H9 (cell line): ENCODE data around the gene ARL4D. TPM values are rescaled to one million over a fixed set of nuclear protein-coding genes. Genes with fewer than 3 reads are reported as not detected.
A peak's percentile ranks its signal among the peaks of the same experiment; 100 is the strongest.

Source experiments
- DNase-seq: peaks from one replicate; pipeline ENCODE4 v3.0.0-alpha.2; 2017
- H2AFZ ChIP-seq: one replicate; pipeline ENCODE4 v1.6.1; 2013; ENCODE audit warnings: mild to moderate bottlenecking, low read length, control low read depth, moderate library complexity
- H2AK5ac ChIP-seq: 2 replicates; pipeline ENCODE4 v1.6.1; 2013; ENCODE audit warnings: low read length, control low read depth, mixed read lengths; ENCODE audit not compliant: insufficient read length
- H2BK120ac ChIP-seq: one replicate; pipeline ENCODE4 v1.6.1; 2013; ENCODE audit warnings: low read depth, mild to moderate bottlenecking, low read length, control low read depth, inconsistent platforms; ENCODE audit not compliant: poor library complexity, severe bottlenecking
- H2BK12ac ChIP-seq: 2 replicates; pipeline ENCODE4 v1.6.1; 2013; ENCODE audit warnings: low read length, control low read depth, mixed read lengths, low read depth; ENCODE audit not compliant: insufficient read length
- H2BK15ac ChIP-seq: 2 replicates; pipeline ENCODE4 v1.6.1; 2013; ENCODE audit warnings: low read depth, low read length, control low read depth
- H2BK20ac ChIP-seq: one replicate; pipeline ENCODE4 v1.6.1; 2013; ENCODE audit warnings: low read depth, mild to moderate bottlenecking, low read length, control low read depth, inconsistent platforms; ENCODE audit not compliant: poor library complexity, severe bottlenecking
- H2BK5ac ChIP-seq: 2 replicates; pipeline ENCODE4 v1.6.1; 2013; ENCODE audit warnings: low read length, control low read depth, mixed read lengths; ENCODE audit not compliant: insufficient read length
- H3K14ac ChIP-seq: 2 replicates; pipeline ENCODE4 v1.6.1; 2013; ENCODE audit warnings: low read length, control low read depth; ENCODE audit not compliant: insufficient read depth
- H3K18ac ChIP-seq: 2 replicates; pipeline ENCODE4 v1.6.1; 2013; ENCODE audit warnings: low read depth, mild to moderate bottlenecking, mixed read lengths, low read length, control low read depth; ENCODE audit not compliant: insufficient read length
- H3K23ac ChIP-seq: 2 replicates; pipeline ENCODE4 v1.6.1; 2013; ENCODE audit warnings: low read length, control low read depth, mixed read lengths, low read depth; ENCODE audit not compliant: insufficient read length
- H3K23me2 ChIP-seq: 2 replicates; pipeline ENCODE4 v1.6.1; 2013; ENCODE audit warnings: low read depth, mild to moderate bottlenecking, mixed read lengths, low read length, control low read depth; ENCODE audit not compliant: insufficient read length, poor library complexity, severe bottlenecking
- H3K27ac ChIP-seq: 2 replicates; pipeline ENCODE4 v1.5.1; 2013; ENCODE audit warnings: low read length, control low read depth, mixed read lengths, low read depth; ENCODE audit not compliant: insufficient read length
- H3K27me3 ChIP-seq: 2 replicates; pipeline ENCODE4 v1.6.1; 2013; ENCODE audit warnings: low read length, control low read depth, inconsistent platforms; ENCODE audit not compliant: insufficient read depth
- H3K4ac ChIP-seq: 2 replicates; pipeline ENCODE4 v1.6.1; 2013; ENCODE audit warnings: low read depth, mild to moderate bottlenecking, control low read depth, inconsistent platforms, low read length, moderate library complexity
- H3K4me1 ChIP-seq: 2 replicates; pipeline ENCODE4 v1.6.1; 2013; ENCODE audit warnings: low read length, control low read depth, inconsistent platforms; ENCODE audit not compliant: insufficient read depth
- H3K4me2 ChIP-seq: 2 replicates; pipeline ENCODE4 v1.6.1; 2013; ENCODE audit warnings: low read length, control low read depth, mixed read lengths; ENCODE audit not compliant: insufficient read length, insufficient read depth
- H3K56ac ChIP-seq: 2 replicates; pipeline ENCODE4 v1.6.1; 2013; ENCODE audit warnings: low read depth, mild to moderate bottlenecking, mixed read lengths, low read length, control low read depth; ENCODE audit not compliant: insufficient read length
- H3K79me1 ChIP-seq: 2 replicates; pipeline ENCODE4 v1.6.1; 2013; ENCODE audit warnings: low read depth, mild to moderate bottlenecking, moderate library complexity, low read length, control low read depth, inconsistent platforms; ENCODE audit not compliant: insufficient read depth, poor library complexity, severe bottlenecking
- H3K79me2 ChIP-seq: 2 replicates; pipeline ENCODE4 v1.6.1; 2013; ENCODE audit warnings: low read length, control low read depth, inconsistent platforms; ENCODE audit not compliant: insufficient read depth
- H3K9ac ChIP-seq: 2 replicates; pipeline ENCODE4 v1.6.1; 2013; ENCODE audit warnings: low read length, control low read depth, mixed read lengths; ENCODE audit not compliant: insufficient read length; ENCODE audit errors: extremely low read depth
- H3K9me3 ChIP-seq: one replicate; pipeline ENCODE4 v1.6.1; 2013; ENCODE audit warnings: low read depth, low read length, inconsistent platforms; ENCODE audit not compliant: control insufficient read depth
- H3T11ph ChIP-seq: one replicate; pipeline ENCODE4 v1.6.1; 2013; ENCODE audit warnings: mild to moderate bottlenecking, low read length, control low read depth, inconsistent platforms
- H4K20me1 ChIP-seq: one replicate; pipeline ENCODE4 v1.6.1; 2013; ENCODE audit not compliant: control insufficient read depth, insufficient read length, insufficient read depth
- H4K5ac ChIP-seq: 2 replicates; pipeline ENCODE4 v1.6.1; 2013; ENCODE audit warnings: low read depth, mild to moderate bottlenecking, mixed read lengths, low read length, control low read depth; ENCODE audit not compliant: insufficient read length
- H4K8ac ChIP-seq: replicated peaks from 2 replicates; pipeline ENCODE4 v1.6.1; 2013; ENCODE audit warnings: low read length, control low read depth, mixed read lengths, low read depth; ENCODE audit not compliant: insufficient read length
- H4K91ac ChIP-seq: 2 replicates; pipeline ENCODE4 v1.6.1; 2013; ENCODE audit warnings: low read depth, mild to moderate bottlenecking, moderate library complexity, mixed read lengths, low read length, control low read depth; ENCODE audit not compliant: insufficient read length
- H3K27ac Mint-ChIP-seq, 3 experiments: 2 replicates in 2 of 3; 3 replicates in 1 of 3; pipeline ENCODE4 v1.8.0; 2020 to 2021; ENCODE audit warnings: mixed read lengths in 3 of 3, mild to moderate bottlenecking in 1 of 3, moderate library complexity in 1 of 3
- H3K27me3 Mint-ChIP-seq: 2 replicates; pipeline ENCODE4 v1.8.0; 2021; ENCODE audit warnings: low read depth, mild to moderate bottlenecking, moderate library complexity, mixed read lengths
- H3K36me3 Mint-ChIP-seq, 3 experiments: 2 replicates in 2 of 3; 3 replicates in 1 of 3; pipeline ENCODE4 v1.8.0; 2020 to 2021; ENCODE audit warnings: low read depth in 3 of 3, mixed read lengths in 3 of 3; ENCODE audit not compliant: insufficient read depth in 1 of 3
- H3K4me1 Mint-ChIP-seq, 2 experiments: 2 replicates each; pipeline ENCODE4 v1.8.0; 2020; ENCODE audit warnings: mixed read lengths in 2 of 2
- H3K4me3 Mint-ChIP-seq, 2 experiments: 2 replicates in 1 of 2; 3 replicates in 1 of 2; pipeline ENCODE4 v1.8.0; 2020 to 2021; ENCODE audit warnings: mild to moderate bottlenecking in 2 of 2, mixed read lengths in 2 of 2, moderate library complexity in 1 of 2
- H3K9me3 Mint-ChIP-seq, 2 experiments: 2 replicates in 1 of 2; 3 replicates in 1 of 2; pipeline ENCODE4 v1.8.0; 2020; ENCODE audit warnings: mild to moderate bottlenecking in 2 of 2, mixed read lengths in 2 of 2, moderate library complexity in 1 of 2
- CTCF ChIP-seq: fragments of 200-600 bp; sonication (generic); conservative IDR thresholded peaks from 3 replicates; pipeline ENCODE4 v1.8.0; 2021; ENCODE audit warnings: antibody characterized with exemption, mild to moderate bottlenecking
- WGBS: extraction: QIAGEN DNeasy Blood & Tissue Kit; methylation state at CpG from one replicate; pipeline ENCODE4 v1.1.7; 2013; ENCODE audit warnings: missing lambda C conversion rate, low lambda C conversion rate, mixed read lengths; ENCODE audit not compliant: insufficient read length; ENCODE audit errors: extremely low coverage; 5-methylcytosine and 5-hydroxymethylcytosine counted together
- total RNA-seq: library from RNA; stranded (reverse); gene quantifications from 2 replicates; pipeline ENCODE4 v1.2.1, GENCODE V29; 2021

Gene ARL4D
- total RNA-seq, 1 experiment from 2014 or later: 6.2 TPM

DNA sequence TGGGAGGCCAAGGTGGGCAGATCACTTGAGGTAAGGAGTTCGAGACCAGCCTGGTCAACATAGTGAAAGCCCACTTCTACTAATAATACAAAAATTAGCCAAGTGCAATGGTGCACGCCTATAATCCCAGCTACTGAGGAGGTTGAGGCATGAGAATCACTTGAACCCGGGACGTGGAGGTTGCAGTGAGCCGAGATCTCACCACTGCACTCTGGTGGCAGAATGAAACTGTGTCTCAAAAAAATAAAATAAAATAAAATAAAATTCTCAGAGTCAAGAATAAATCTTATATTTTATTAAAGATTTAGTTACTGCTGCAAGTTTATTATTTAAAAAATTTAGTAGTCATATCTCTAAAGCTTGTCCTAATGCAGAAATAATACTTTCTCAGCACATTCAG, 29.7 kb downstream of the ARL4D start:
- H3K36me3 Mint-ChIP-seq: no peaks in the 10 kb centered on the region
- TF ChIP-seq CTCF: peak; percentile 56
- no peak overlapping the region for H3T11ph ChIP-seq
- no peak overlapping the region for H3K4me2 ChIP-seq
- H2AFZ ChIP-seq: no peak overlapping the region
- DNase-seq: no peak
- no peak overlapping the region; a peak in 1 of 7 replicates for H3K27ac Mint-ChIP-seq
- H3K27me3 Mint-ChIP-seq: peaks cover 8% of the 10 kb centered on the region
- no peak overlapping the region for H4K8ac ChIP-seq
- no peak overlapping the region for H2BK120ac ChIP-seq
- no peak overlapping the region for H3K14ac ChIP-seq
- H4K91ac ChIP-seq: no peak overlapping the region
- H2BK12ac ChIP-seq: no peak overlapping the region
- H2BK20ac ChIP-seq: no peak overlapping the region
- H3K9me3 Mint-ChIP-seq: no peaks in the 10 kb centered on the region
- H3K4ac ChIP-seq: no peak overlapping the region
- no CpG with 5 or more reads among the region's 5 CpGs for WGBS
- H4K20me1 ChIP-seq: no peaks in the 10 kb centered on the region
- H3K23ac ChIP-seq: no peak overlapping the region
- H3K79me1 ChIP-seq: no peaks in the 10 kb centered on the region
- H3K9me3 ChIP-seq: no peaks in the 10 kb centered on the region
- no peaks in the 10 kb centered on the region for H3K23me2 ChIP-seq
- no peak overlapping the region for H3K27ac ChIP-seq
- no peak overlapping the region for H3K9ac ChIP-seq
- no peak overlapping the region for H4K5ac ChIP-seq
- peaks cover 15% of the 10 kb centered on the region in 2 experiments for H3K4me1 Mint-ChIP-seq
- no peaks in the 10 kb centered on the region for H3K79me2 ChIP-seq
- no peak overlapping the region for H3K56ac ChIP-seq
- peaks cover 5% of the 10 kb centered on the region; the same call in 1 of the 2 replicates for H3K4me1 ChIP-seq
- no peaks in the 10 kb centered on the region for H3K27me3 ChIP-seq
- H3K18ac ChIP-seq: no peak overlapping the region
- no peak overlapping the region for H2BK15ac ChIP-seq
- no peak overlapping the region for H2AK5ac ChIP-seq
- H3K4me3 Mint-ChIP-seq: no peak overlapping the region
- H2BK5ac ChIP-seq: no peak overlapping the region
